Trophoblast cell (in vitro differentiated cells and primary cell): ENCODE data around the gene OR51T1.

Source experiments
- DNase-seq, 2 donors: peaks; one replicate each; pipeline ENCODE4 v3.0.0-alpha.2; 2016
- H2AFZ ChIP-seq: 2 replicates; pipeline ENCODE4 v1.6.1; 2013; ENCODE audit warnings: low read length, moderate library complexity, mild to moderate bottlenecking; ENCODE audit not compliant: insufficient read depth, poor library complexity
- H2AK5ac ChIP-seq: 2 replicates; pipeline ENCODE4 v1.6.1; 2013; ENCODE audit warnings: mild to moderate bottlenecking, low read length
- H2BK120ac ChIP-seq: 2 replicates; pipeline ENCODE4 v1.6.1; 2013; ENCODE audit warnings: low read length, mild to moderate bottlenecking, moderate library complexity; ENCODE audit not compliant: insufficient read depth, poor library complexity
- H2BK12ac ChIP-seq: 2 replicates; pipeline ENCODE4 v1.6.1; 2013; ENCODE audit warnings: mild to moderate bottlenecking, low read length, moderate library complexity
- H2BK5ac ChIP-seq: 2 replicates; pipeline ENCODE4 v1.6.1; 2013; ENCODE audit warnings: low read length, low read depth, moderate library complexity, mild to moderate bottlenecking; ENCODE audit not compliant: poor library complexity
- H3K14ac ChIP-seq: 2 replicates; pipeline ENCODE4 v1.6.1; 2013; ENCODE audit warnings: mild to moderate bottlenecking, low read length
- H3K18ac ChIP-seq: 2 replicates; pipeline ENCODE4 v1.6.1; 2013; ENCODE audit warnings: mild to moderate bottlenecking, low read length
- H3K23ac ChIP-seq: 2 replicates; pipeline ENCODE4 v1.6.1; 2013; ENCODE audit warnings: low read length
- H3K27ac ChIP-seq: 2 replicates; pipeline ENCODE4 v1.5.1; 2013; ENCODE audit warnings: low read depth, mild to moderate bottlenecking, inconsistent platforms, low read length, moderate library complexity
- H3K27me3 ChIP-seq: 2 replicates; pipeline ENCODE4 v1.6.1; 2013; ENCODE audit warnings: inconsistent platforms, mild to moderate bottlenecking, low read length, moderate library complexity; ENCODE audit not compliant: insufficient read depth
- H3K36me3 ChIP-seq, 2 experiments: 1 replicate in 1 of 2; 2 replicates in 1 of 2; pipeline ENCODE4 v1.6.1; 2013; ENCODE audit warnings: low read length in 2 of 2, mild to moderate bottlenecking in 2 of 2, moderate library complexity in 1 of 2; ENCODE audit not compliant: insufficient read depth in 2 of 2, control insufficient read depth in 1 of 2
- H3K4ac ChIP-seq: 2 replicates; pipeline ENCODE4 v1.6.1; 2013; ENCODE audit warnings: low read depth, mild to moderate bottlenecking, low read length, moderate library complexity
- H3K4me1 ChIP-seq, 2 experiments: 1 replicate in 1 of 2; 2 replicates in 1 of 2; pipeline ENCODE4 v1.6.1; 2013; ENCODE audit warnings: low read length in 2 of 2, mild to moderate bottlenecking in 2 of 2, moderate library complexity in 1 of 2; ENCODE audit not compliant: insufficient read depth in 2 of 2, control insufficient read depth in 1 of 2
- H3K4me2 ChIP-seq: 2 replicates; pipeline ENCODE4 v1.6.1; 2013; ENCODE audit warnings: inconsistent platforms, mild to moderate bottlenecking, low read length, moderate library complexity
- H3K4me3 ChIP-seq: 2 replicates; pipeline ENCODE4 v1.5.1; 2013; ENCODE audit warnings: mild to moderate bottlenecking, low read depth, low read length, inconsistent platforms
- H3K79me1 ChIP-seq: one replicate; pipeline ENCODE4 v1.6.1; 2013; ENCODE audit warnings: low read length
- H3K79me2 ChIP-seq: 2 replicates; pipeline ENCODE4 v1.6.1; 2013; ENCODE audit warnings: low read length, mild to moderate bottlenecking; ENCODE audit not compliant: control insufficient read depth, insufficient read depth, poor library complexity
- H3K9ac ChIP-seq: 2 replicates; pipeline ENCODE4 v1.6.1; 2013; ENCODE audit warnings: mild to moderate bottlenecking, low read length
- H3K9me3 ChIP-seq: 2 replicates; pipeline ENCODE4 v1.6.1; 2013; ENCODE audit warnings: low read depth, mild to moderate bottlenecking, control low read depth, inconsistent platforms, low read length; ENCODE audit not compliant: insufficient read depth
- H4K12ac ChIP-seq: 2 replicates; pipeline ENCODE4 v1.6.1; 2013; ENCODE audit warnings: low read depth, mild to moderate bottlenecking, low read length, moderate library complexity
- H4K8ac ChIP-seq: 2 replicates; pipeline ENCODE4 v1.6.1; 2013; ENCODE audit warnings: low read depth, mild to moderate bottlenecking, low read length, moderate library complexity
- H4K91ac ChIP-seq: one replicate; pipeline ENCODE4 v1.6.1; 2013; ENCODE audit warnings: low read depth, mild to moderate bottlenecking, low read length, moderate library complexity
- WGBS: extraction: QIAGEN DNeasy Blood & Tissue Kit; methylation state at CpG from one replicate; pipeline ENCODE4 v1.1.7; 2013; ENCODE audit warnings: missing lambda C conversion rate; ENCODE audit not compliant: insufficient read length, insufficient coverage; ENCODE audit errors: extremely low coverage; 5-methylcytosine and 5-hydroxymethylcytosine counted together

OR51T1 gene

GRCh38 chr11:4887591-4887990 lies 5.9 kb downstream of the OR51T1 start:
- H4K91ac ChIP-seq = no peak overlapping the region
- H3K27me3 ChIP-seq = no peaks in the 10 kb centered on the region
- no peak overlapping the region for H4K12ac ChIP-seq
- H2BK120ac ChIP-seq = no peak overlapping the region
- no peaks in the 10 kb centered on the region for H3K9me3 ChIP-seq
- no peak overlapping the region for H3K27ac ChIP-seq
- H4K8ac ChIP-seq = no peak overlapping the region
- no peak overlapping the region for H2AFZ ChIP-seq
- no peak overlapping the region for H2BK5ac ChIP-seq
- H3K4ac ChIP-seq = no peak overlapping the region
- H3K4me3 ChIP-seq = no peak overlapping the region
- no peak overlapping the region for H3K23ac ChIP-seq
- no peak for DNase-seq
- no peak overlapping the region for H2BK12ac ChIP-seq
- no peaks in the 10 kb centered on the region for H3K36me3 ChIP-seq
- no peak overlapping the region for H3K4me2 ChIP-seq
- H3K4me1 ChIP-seq = no peaks in the 10 kb centered on the region
- no peak overlapping the region for H2AK5ac ChIP-seq
- no peak overlapping the region for H3K9ac ChIP-seq
- H3K79me2 ChIP-seq = no peaks in the 10 kb centered on the region
- H3K79me1 ChIP-seq = no peaks in the 10 kb centered on the region
- WGBS = no CpG with 5 or more reads among the region's 1 CpG
- H3K18ac ChIP-seq = no peak overlapping the region
- no peak overlapping the region for H3K14ac ChIP-seq

- no peak overlapping the region for H3K4me2 ChIP-seq
- no peak overlapping the region for H2AK5ac ChIP-seq
- H4K91ac ChIP-seq = no peak overlapping the region
- H3K23ac ChIP-seq = no peak overlapping the region
- H3K9me3 ChIP-seq = no peaks in the 10 kb centered on the region
- H4K12ac ChIP-seq = no peak overlapping the region
- no peaks in the 10 kb centered on the region for H3K4me1 ChIP-seq
- H4K8ac ChIP-seq = no peak overlapping the region
- DNase-seq = peak in 1 of 2 donors; percentile 7
- H3K27me3 ChIP-seq = no peaks in the 10 kb centered on the region
- H3K79me2 ChIP-seq = no peaks in the 10 kb centered on the region
- no peak overlapping the region for H2BK12ac ChIP-seq
- H2AFZ ChIP-seq = no peak overlapping the region
- WGBS = no CpG with 5 or more reads among the region's 2 CpGs
- no peaks in the 10 kb centered on the region for H3K36me3 ChIP-seq
- no peak overlapping the region for H3K18ac ChIP-seq
- H2BK120ac ChIP-seq = no peak overlapping the region
- no peak overlapping the region for H3K27ac ChIP-seq
- H3K9ac ChIP-seq = no peak overlapping the region
- H2BK5ac ChIP-seq = no peak overlapping the region
- no peaks in the 10 kb centered on the region for H3K79me1 ChIP-seq
- no peak overlapping the region for H3K14ac ChIP-seq
- no peak overlapping the region for H3K4ac ChIP-seq
- H3K4me3 ChIP-seq = no peak overlapping the region
These were observed 8.6 kb downstream of the OR51T1 start for GRCh38 chr11:4890279-4890678.

DNA sequence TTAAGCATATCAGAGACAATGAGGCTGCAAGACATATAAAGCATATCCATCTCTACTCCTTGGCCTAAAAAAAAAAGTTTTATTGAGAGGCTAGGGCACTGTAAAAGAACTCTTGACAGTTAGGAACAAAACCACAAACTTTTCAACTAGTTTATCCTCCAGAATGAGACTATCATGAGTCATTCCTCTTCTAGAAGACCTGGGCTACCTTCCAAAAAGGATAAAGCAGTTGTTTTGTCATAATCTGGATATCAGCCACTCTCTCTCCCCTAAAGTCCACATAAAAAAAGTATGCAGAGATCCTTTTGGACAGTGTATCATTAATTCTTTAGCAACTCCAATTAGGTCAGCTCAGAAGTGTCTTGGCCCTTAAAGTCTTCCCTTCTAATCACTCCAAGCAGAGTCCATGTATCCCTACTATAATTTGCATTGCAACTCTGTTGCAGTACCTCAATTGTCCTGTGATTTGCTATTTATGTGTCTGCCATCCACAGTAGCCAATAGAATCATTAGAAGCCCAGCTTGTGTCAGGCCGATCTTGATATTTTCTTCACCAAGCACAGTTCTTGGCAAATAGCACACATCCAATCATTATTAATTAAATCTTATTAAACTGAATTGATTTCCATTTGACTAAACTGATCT lies 10.4 kb downstream of the OR51T1 start:
- no peak overlapping the region for H3K9ac ChIP-seq

DNA sequence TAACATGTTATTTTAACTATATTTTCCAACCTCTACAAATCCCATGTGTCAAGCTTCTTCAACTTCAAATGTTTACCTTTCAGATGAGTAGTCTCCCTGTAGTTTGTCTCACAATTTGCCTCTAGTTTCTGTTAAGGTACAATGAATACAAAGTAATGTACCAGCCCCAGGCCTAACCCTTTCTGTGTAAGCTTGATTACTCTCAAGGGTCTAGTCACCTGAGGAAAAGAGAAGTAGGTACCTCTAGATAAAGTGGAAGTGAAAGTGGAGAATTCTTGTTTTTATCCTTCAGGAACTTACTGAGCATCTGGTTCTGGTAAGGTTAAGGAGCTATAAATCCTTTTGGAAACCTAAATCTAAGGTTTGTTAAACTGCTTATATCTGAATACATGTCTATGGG lies 21.8 kb downstream of the OR51T1 start, which contains the start of gene OR51A7:
Gene OR51A7, plus strand, starts transcription at position 300 of the 400 bp plus-strand sequence. CDS start 3,587 bp downstream, outside the sequence.
- Histone ChIP-seq H3K36me3 (no peaks in the 10 kb centered on the region), H3K4ac (no peak within 1 kb of the TSS), H3K4me3 (no peak within 1 kb of the TSS)

More for the DNA sequence above, 10.4 kb downstream of the OR51T1 start:
- Histone ChIP-seq H3K79me2 (no peaks in the 10 kb centered on the region), H3K4ac (no peak overlapping the region), H2AK5ac (no peak overlapping the region), H2AFZ (no peak overlapping the region), H3K79me1 (no peaks in the 10 kb centered on the region), H3K36me3 (no peaks in the 10 kb centered on the region), H3K27ac (no peak overlapping the region), H3K23ac (no peak overlapping the region), H3K18ac (no peak overlapping the region), H4K8ac (no peak overlapping the region), H3K4me1 (no peaks in the 10 kb centered on the region), H3K27me3 (no peaks in the 10 kb centered on the region), H4K12ac (no peak overlapping the region), H3K9me3 (no peaks in the 10 kb centered on the region), H3K14ac (no peak overlapping the region), H2BK120ac (no peak overlapping the region), H4K91ac (no peak overlapping the region), H2BK5ac (no peak overlapping the region), H3K4me2 (no peak overlapping the region), H2BK12ac (no peak overlapping the region), H3K4me3 (no peak overlapping the region)
- WGBS = no CpG with 5 or more reads among the region's 1 CpG
- DNase-seq = no peak

More for the DNA sequence above, 21.8 kb downstream of the OR51T1 start, which contains the start of gene OR51A7:
- Histone ChIP-seq H2BK120ac (no peak within 1 kb of the TSS), H3K23ac (no peak within 1 kb of the TSS), H2BK12ac (no peak within 1 kb of the TSS), H2AK5ac (no peak within 1 kb of the TSS), H4K8ac (no peak within 1 kb of the TSS), H3K27ac (no peak within 1 kb of the TSS), H3K27me3 (no peaks in the 10 kb centered on the region), H3K9me3 (no peaks in the 10 kb centered on the region), H4K91ac (no peak within 1 kb of the TSS), H3K18ac (no peak within 1 kb of the TSS), H3K14ac (no peak within 1 kb of the TSS), H3K4me2 (no peak within 1 kb of the TSS), H2BK5ac (no peak within 1 kb of the TSS), H3K9ac (no peak within 1 kb of the TSS), H3K4me1 (no peaks in the 10 kb centered on the region), H3K79me1 (no peaks in the 10 kb centered on the region), H4K12ac (no peak within 1 kb of the TSS), H3K79me2 (no peaks in the 10 kb centered on the region), H2AFZ (no peak within 1 kb of the TSS)
- DNase-seq = no peak
